Aorta (tissue), 5 donors: Measurements from ENCODE around the gene NAV1. TPM values are rescaled to one million over a fixed set of nuclear protein-coding genes. Genes with fewer than 3 reads are reported as not detected.

Experiments used
- ATAC-seq: fragments of 200-7000 bp; cut with Tn5 transposase; one replicate; pipeline ENCODE4 v1.9.1; 2022; ENCODE audit warnings: moderate library complexity; ENCODE audit not compliant: low FRiP score
- DNase-seq, 2 donors: peaks; one replicate each; pipeline ENCODE4 v3.0.0-alpha.2; 2020
- H3K27ac ChIP-seq, 2 donors: one replicate each; pipeline ENCODE4 v1.5.1; 2013; ENCODE audit warnings: low read length in 2 of 2, mild to moderate bottlenecking in 2 of 2, moderate library complexity in 2 of 2, control low read depth in 1 of 2, inconsistent platforms in 1 of 2, low read depth in 1 of 2
- H3K27me3 ChIP-seq, 2 donors: one replicate each; pipeline ENCODE4 v1.6.1; 2013; ENCODE audit warnings: control low read depth in 1 of 2, low read length in 1 of 2, mild to moderate bottlenecking in 1 of 2, moderate library complexity in 1 of 2; ENCODE audit not compliant: insufficient read depth in 2 of 2, control insufficient read depth in 1 of 2
- H3K36me3 ChIP-seq, 2 donors: one replicate each; pipeline ENCODE4 v1.6.1; 2013; ENCODE audit warnings: control low read depth in 1 of 2, low read length in 1 of 2, mild to moderate bottlenecking in 1 of 2; ENCODE audit not compliant: insufficient read depth in 2 of 2, control insufficient read depth in 1 of 2
- H3K4me1 ChIP-seq, 2 donors: one replicate each; pipeline ENCODE4 v1.6.1; 2013; ENCODE audit warnings: low read length in 2 of 2, control low read depth in 1 of 2, mild to moderate bottlenecking in 1 of 2, moderate library complexity in 1 of 2; ENCODE audit not compliant: insufficient read depth in 2 of 2, control insufficient read depth in 1 of 2
- H3K4me3 ChIP-seq, 2 donors: one replicate each; pipeline ENCODE4 v1.5.1; 2013; ENCODE audit warnings: low read length in 2 of 2, control low read depth in 1 of 2, mild to moderate bottlenecking in 1 of 2
- H3K9me3 ChIP-seq: one replicate; pipeline ENCODE4 v1.6.1; 2013; ENCODE audit warnings: mild to moderate bottlenecking, low read length; ENCODE audit not compliant: control insufficient read depth
- WGBS, 2 donors: extraction: QIAGEN DNeasy Blood & Tissue Kit; methylation state at CpG; one replicate each; pipeline ENCODE4 v1.1.7; 2013; 5-methylcytosine and 5-hydroxymethylcytosine counted together
- intact Hi-C, 2 donors: fragments of 100-400 bp; cut with DNase I; formaldehyde crosslinking; loops; one replicate each; pipeline versions ENCODE4 v1.14.2 to v1.15.0; 2022
- polyA plus RNA-seq, 2 donors: library from polyadenylated mRNA; stranded (reverse); fragments of 200-250 nt; gene quantifications; one replicate each; pipeline ENCODE4 v1.2.3, GENCODE V29; 2013
- total RNA-seq, 2 donors: library from RNA; stranded (reverse); fragmentation: NEBNext Ultra II Directional; extraction: Animal tissue kit (Norgen Biotek cat#: 25700); gene quantifications; one replicate each; pipeline ENCODE4 v1.2.1, GENCODE V29; 2021
- donor health status: healthy with polysubstance abuse.
- donor health status: Bipolar disorder and iron deficiency.
- donor health status: DM: no; HTN: no; CAD: no.
- donor health status: DM: no; HTN: no; CAD: no.
- donor health status: DM: yes; HTN: yes; CAD: no.

Gene NAV1
- total and polyA plus RNA-seq, 4 donors, result 8.3 to 236 (median 100) TPM

GRCh38 chr1:201554789-201555592 lies 16.1 kb downstream of the NAV1 start:
- Histone ChIP-seq H3K4me1 (no peaks in the 10 kb centered on the region), H3K27ac (no peak overlapping the region), H3K9me3 (no peaks in the 10 kb centered on the region), H3K4me3 (no peak overlapping the region), H3K27me3 (no peaks in the 10 kb centered on the region), H3K36me3 (no peaks in the 10 kb centered on the region)
- intact Hi-C loops, result no loop called here
- WGBS, 2 donors, result 93 to 95% methylated on average over 7 of the region's 7 CpGs
- DNase-seq, result no peak
- ATAC-seq, result no peak

- intact Hi-C loops, result no loop called here
- H3K4me3 ChIP-seq, result no peak overlapping the region
- no peaks in the 10 kb centered on the region for H3K9me3 ChIP-seq
- ATAC-seq (no peak), DNase-seq (no peak)
- WGBS, 2 donors, result 81% methylated on average over 9 of the region's 9 CpGs
- no peaks in the 10 kb centered on the region for H3K36me3 ChIP-seq
- no peaks in the 10 kb centered on the region for H3K27me3 ChIP-seq
- H3K4me1 ChIP-seq, result no peaks in the 10 kb centered on the region
- H3K27ac ChIP-seq, result no peak overlapping the region
Observed at GRCh38 chr1:201555593-201555945, 16.6 kb downstream of the NAV1 start.

GRCh38 chr1:201556841-201557571 lies 18.1 kb downstream of the NAV1 start:
- intact Hi-C loops, result no loop called here
- Histone ChIP-seq H3K4me1 (no peaks in the 10 kb centered on the region), H3K27ac (no peak overlapping the region), H3K27me3 (no peaks in the 10 kb centered on the region), H3K36me3 (no peaks in the 10 kb centered on the region), H3K4me3 (no peak overlapping the region), H3K9me3 (no peaks in the 10 kb centered on the region)
- 75 to 79% methylated on average over 5 of the region's 5 CpGs for WGBS, 2 donors
- ATAC-seq, result no peak
- DNase-seq, result no peak

GRCh38 chr1:201557572-201557958 lies 18.6 kb downstream of the NAV1 start:
- H3K27ac ChIP-seq, result no peak overlapping the region

GRCh38 chr1:201559679-201560162 lies 20.8 kb downstream of the NAV1 start:
- Histone ChIP-seq H3K36me3 (no peaks in the 10 kb centered on the region), H3K27me3 (no peaks in the 10 kb centered on the region), H3K4me3 (no peak overlapping the region), H3K4me1 (no peaks in the 10 kb centered on the region), H3K27ac (no peak overlapping the region), H3K9me3 (no peaks in the 10 kb centered on the region)
- 19 to 22% methylated on average over 13 of the region's 13 CpGs for WGBS, 2 donors
- intact Hi-C loops, result loop anchor here (1.0 to 5.0 kb wide), 3 partner anchors 145 to 237 kb away; no protein-coding TSS in a partner anchor
- DNase-seq (peak; percentile 84 to 92), ATAC-seq (peak; percentile 93)

More at GRCh38 chr1:201557572-201557958, 18.6 kb downstream of the NAV1 start:
- intact Hi-C loops, result no loop called here
- ATAC-seq, result no peak
- no peaks in the 10 kb centered on the region for H3K4me1 ChIP-seq
- no peak overlapping the region for H3K4me3 ChIP-seq
- no peaks in the 10 kb centered on the region for H3K27me3 ChIP-seq
- 75 to 76% methylated on average over 7 of the region's 7 CpGs for WGBS, 2 donors
- DNase-seq, result no peak
- no peaks in the 10 kb centered on the region for H3K9me3 ChIP-seq
- no peaks in the 10 kb centered on the region for H3K36me3 ChIP-seq

GRCh38 chr1:201560328-201561194 lies 21.6 kb downstream of the NAV1 start:
- Histone ChIP-seq H3K4me1 (no peaks in the 10 kb centered on the region), H3K4me3 (no peak overlapping the region), H3K9me3 (no peaks in the 10 kb centered on the region), H3K27me3 (no peaks in the 10 kb centered on the region), H3K27ac (no peak overlapping the region), H3K36me3 (no peaks in the 10 kb centered on the region)
- intact Hi-C loops, result loop anchor here in 1 of 2 donors (1.0 to 5.0 kb wide), 2 partner anchors 144 to 232 kb away; no protein-coding TSS in a partner anchor
- ATAC-seq (no peak), DNase-seq (no peak)
- 76 to 83% methylated on average over 9 of the region's 9 CpGs for WGBS, 2 donors

GRCh38 chr1:201561195-201561564 lies 22.3 kb downstream of the NAV1 start:
- no peak overlapping the region for H3K27ac ChIP-seq
- H3K9me3 ChIP-seq, result no peaks in the 10 kb centered on the region
- intact Hi-C loops, result loop anchor here in 1 of 2 donors (5.0 kb wide), 1 partner anchor 231 kb away; no protein-coding TSS in a partner anchor
- H3K27me3 ChIP-seq, result no peaks in the 10 kb centered on the region
- no peak for DNase-seq
- no peak overlapping the region for H3K4me3 ChIP-seq
- WGBS, 2 donors, result 92 to 100% methylated on average over 3 of the region's 3 CpGs
- H3K4me1 ChIP-seq, result no peaks in the 10 kb centered on the region
- no peaks in the 10 kb centered on the region for H3K36me3 ChIP-seq
- ATAC-seq, result no peak

- no peaks in the 10 kb centered on the region for H3K4me1 ChIP-seq
- H3K9me3 ChIP-seq, result no peaks in the 10 kb centered on the region
- DNase-seq, result no peak
- ATAC-seq, result no peak
- H3K27ac ChIP-seq, result peak overlapping the region in 1 of 2 donors; percentile 26
- intact Hi-C loops, result loop anchor here in 1 of 2 donors (5.0 kb wide), 1 partner anchor 231 kb away; no protein-coding TSS in a partner anchor
- no peaks in the 10 kb centered on the region for H3K27me3 ChIP-seq
- H3K36me3 ChIP-seq, result no peaks in the 10 kb centered on the region
- H3K4me3 ChIP-seq, result no peak overlapping the region
Observed at GRCh38 chr1:201561601-201562000, 22.7 kb downstream of the NAV1 start.
